ENCODE results near the gene ATG9B.

GRCh38 chr7:150990416-150991186, 33.7 kb downstream of the ATG9B start, which contains the start of gene NOS3:
- TF ChIP-seq CTCF (IDR thresholded peaks at IDR 0.05 in 8 of 11, conservative IDR thresholded peaks at IDR 0.05 in 3 of 11): no peak
- TF ChIP-seq POLR2A (IDR thresholded peaks at IDR 0.05): no peak
